ENCODE data around the gene PPP2R2C. TPM values are rescaled to one million over a fixed set of nuclear protein-coding genes. Genes with fewer than 3 reads are reported as not detected.
A peak's percentile ranks its signal among the peaks of the same experiment; 100 is the strongest.

The PPP2R2C gene
- total RNA-seq, 5 donors from 2014 or later (not counting 1 experiment from before 2014, with no cell fraction given) = 0.20 TPM; not detected in 4

DNA sequence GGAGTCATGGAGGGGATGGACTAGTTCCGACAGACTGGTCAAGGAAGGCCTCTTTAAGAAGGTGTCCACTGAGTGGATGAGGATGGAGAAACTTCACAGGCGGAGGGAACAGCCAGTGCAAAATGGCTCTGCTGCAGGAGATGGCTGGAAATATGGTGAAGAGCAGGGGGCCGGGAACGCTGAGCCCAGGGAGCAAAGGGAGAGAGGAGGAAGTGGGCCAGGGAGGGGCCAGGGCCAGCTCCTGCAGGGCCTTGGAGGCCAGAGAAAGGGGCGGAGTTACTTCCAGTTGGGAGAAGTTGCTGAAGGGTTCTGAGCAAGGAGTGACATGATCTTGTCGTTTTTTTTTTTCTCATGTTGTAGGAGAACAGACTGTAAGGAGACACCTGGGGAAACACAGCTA, 108.3 kb downstream of the PPP2R2C start:
- Histone ChIP-seq H3K9me3 (no peaks in the 10 kb centered on the region), H3K27ac (ENCODE audit: low read length) (no peak overlapping the region), H3K4me1 (ENCODE audit: control insufficient read depth in 1 of 2, extremely low read depth in 1 of 2, insufficient read depth in 2 of 2, low read length in 2 of 2) (no peaks in the 10 kb centered on the region), H3K36me3 (ENCODE audit: control insufficient read depth in 2 of 2, extremely low read depth in 1 of 2, insufficient read depth in 1 of 2, low read length in 1 of 2) (no peaks in the 10 kb centered on the region), H3K27me3 (replicated peaks in 1 of 2; ENCODE audit: control insufficient read depth in 2 of 2, extremely low read depth in 1 of 2, insufficient read depth in 2 of 2, low read length in 1 of 2) (peaks cover 0 to 32% of the 10 kb centered on the region in 2 experiments), H3K4me3 (ENCODE audit: control insufficient read depth in 1 of 2, extremely low read depth in 1 of 2, low read length in 1 of 2) (no peak overlapping the region)
- WGBS (ENCODE audit: insufficient coverage) = 61% methylated on average over 6 of the region's 6 CpGs
- H3K36me3 Mint-ChIP-seq = no peaks in the 10 kb centered on the region
- H3K27ac Mint-ChIP-seq = no peak overlapping the region
- DNase-seq (no peak), ATAC-seq (replicated peaks in 1 of 4) (no peak)
- POLR2A ChIA-PET = no interaction called here
- no peaks in the 10 kb centered on the region for H3K9me3 Mint-ChIP-seq
- H3K4me1 Mint-ChIP-seq = no peaks in the 10 kb centered on the region
- CTCF ChIA-PET = no interaction called here
- peaks cover 11 to 24% of the 10 kb centered on the region in 2 donors for H3K27me3 Mint-ChIP-seq
- no peak overlapping the region for H3K4me3 Mint-ChIP-seq

DNA sequence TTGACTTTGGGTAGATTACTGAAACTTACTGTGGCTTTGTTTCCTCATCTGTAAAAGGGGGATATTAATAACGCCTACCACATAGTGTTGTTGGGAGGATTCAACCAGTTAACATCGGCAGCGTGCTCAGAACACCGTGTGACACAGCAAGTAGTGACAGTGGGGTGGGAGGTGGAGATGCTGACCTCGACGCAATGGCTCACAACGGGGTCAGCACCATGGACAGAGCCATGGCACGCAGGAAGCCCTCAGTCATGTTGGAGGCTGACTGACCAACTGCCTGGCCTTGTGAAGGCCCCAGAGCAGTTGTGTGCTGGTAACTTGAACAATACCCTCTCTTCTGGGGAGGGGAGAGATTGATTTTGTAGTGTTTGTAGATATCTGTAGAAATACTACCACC, 109.5 kb downstream of the PPP2R2C start:
- Histone ChIP-seq H3K27me3 (replicated peaks in 1 of 2; ENCODE audit: control insufficient read depth in 2 of 2, extremely low read depth in 1 of 2, insufficient read depth in 2 of 2, low read length in 1 of 2) (peaks cover 0 to 32% of the 10 kb centered on the region in 2 experiments), H3K36me3 (ENCODE audit: control insufficient read depth in 2 of 2, extremely low read depth in 1 of 2, insufficient read depth in 1 of 2, low read length in 1 of 2) (no peaks in the 10 kb centered on the region), H3K4me1 (ENCODE audit: control insufficient read depth in 1 of 2, extremely low read depth in 1 of 2, insufficient read depth in 2 of 2, low read length in 2 of 2) (no peaks in the 10 kb centered on the region), H3K9me3 (no peaks in the 10 kb centered on the region), H3K27ac (ENCODE audit: low read length) (no peak overlapping the region), H3K4me3 (ENCODE audit: control insufficient read depth in 1 of 2, extremely low read depth in 1 of 2, low read length in 1 of 2) (no peak overlapping the region)
- Mint-ChIP-seq H3K4me3 (no peak overlapping the region), H3K9me3 (no peaks in the 10 kb centered on the region), H3K4me1 (no peaks in the 10 kb centered on the region), H3K36me3 (no peaks in the 10 kb centered on the region), H3K27me3 (peaks cover 8 to 20% of the 10 kb centered on the region in 2 donors), H3K27ac (no peak overlapping the region)
- WGBS (ENCODE audit: insufficient coverage) = 20% methylated on average over 6 of the region's 8 CpGs
- peak in 4 of 35 experiments; percentile 8 to 44 (median 12) for DNase-seq
- ATAC-seq (replicated peaks in 1 of 4) = no peak
- ChIA-PET POLR2A (no interaction called here), CTCF (no interaction called here)

DNA sequence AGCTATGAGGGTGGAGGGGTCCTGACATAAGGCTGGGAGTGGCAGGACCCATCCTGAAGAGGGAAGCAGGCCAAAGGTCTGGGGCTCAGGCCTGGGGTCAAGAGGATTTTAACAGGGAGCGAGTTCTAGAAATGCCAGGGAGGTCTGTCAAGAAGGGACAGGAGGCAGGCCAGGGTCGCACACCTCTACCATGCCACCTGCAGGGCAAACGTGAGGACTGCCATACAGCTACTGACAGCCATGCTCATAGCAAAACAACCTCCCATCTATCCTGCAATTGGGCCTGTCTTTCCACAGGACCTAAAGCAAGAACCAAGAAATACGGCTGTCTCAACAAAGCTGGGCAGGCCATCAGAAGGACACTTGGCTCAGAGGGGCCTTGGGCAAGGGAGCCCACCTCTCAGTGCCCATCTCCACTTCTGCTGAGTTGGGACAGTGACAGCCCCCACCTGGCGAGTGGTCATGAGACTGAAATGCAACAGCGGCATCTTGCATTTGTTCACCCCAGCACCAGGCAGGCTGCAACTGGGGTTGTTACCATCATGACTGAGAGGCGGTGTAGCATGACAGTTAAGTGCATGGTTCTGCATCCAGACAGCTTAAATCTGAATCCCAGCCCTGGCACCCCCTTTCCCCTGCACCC, 110.0 kb downstream of the PPP2R2C start:
- peaks cover 7 to 14% of the 10 kb centered on the region in 2 donors for H3K27me3 Mint-ChIP-seq
- ChIA-PET POLR2A (no interaction called here), CTCF (no interaction called here)
- no peak overlapping the region for H3K27ac Mint-ChIP-seq
- no peaks in the 10 kb centered on the region for H3K9me3 Mint-ChIP-seq
- peaks cover 0 to 34% of the 10 kb centered on the region in 2 experiments for H3K27me3 ChIP-seq (replicated peaks in 1 of 2; ENCODE audit: control insufficient read depth in 2 of 2, extremely low read depth in 1 of 2, insufficient read depth in 2 of 2, low read length in 1 of 2)
- no peaks in the 10 kb centered on the region for H3K4me1 Mint-ChIP-seq
- DNase-seq = no peak
- no peaks in the 10 kb centered on the region for H3K36me3 Mint-ChIP-seq
- ATAC-seq (replicated peaks in 1 of 4) = no peak
- no peaks in the 10 kb centered on the region for H3K4me1 ChIP-seq (ENCODE audit: control insufficient read depth in 1 of 2, extremely low read depth in 1 of 2, insufficient read depth in 2 of 2, low read length in 2 of 2)
- no peak overlapping the region for H3K4me3 Mint-ChIP-seq
- H3K9me3 ChIP-seq = no peaks in the 10 kb centered on the region
- no peak overlapping the region for H3K27ac ChIP-seq (ENCODE audit: low read length)
- H3K4me3 ChIP-seq (ENCODE audit: control insufficient read depth in 1 of 2, extremely low read depth in 1 of 2, low read length in 1 of 2) = no peak overlapping the region
- 74% methylated on average over 7 of the region's 7 CpGs for WGBS (ENCODE audit: insufficient coverage)
- no peaks in the 10 kb centered on the region for H3K36me3 ChIP-seq (ENCODE audit: control insufficient read depth in 2 of 2, extremely low read depth in 1 of 2, insufficient read depth in 1 of 2, low read length in 1 of 2)

DNA sequence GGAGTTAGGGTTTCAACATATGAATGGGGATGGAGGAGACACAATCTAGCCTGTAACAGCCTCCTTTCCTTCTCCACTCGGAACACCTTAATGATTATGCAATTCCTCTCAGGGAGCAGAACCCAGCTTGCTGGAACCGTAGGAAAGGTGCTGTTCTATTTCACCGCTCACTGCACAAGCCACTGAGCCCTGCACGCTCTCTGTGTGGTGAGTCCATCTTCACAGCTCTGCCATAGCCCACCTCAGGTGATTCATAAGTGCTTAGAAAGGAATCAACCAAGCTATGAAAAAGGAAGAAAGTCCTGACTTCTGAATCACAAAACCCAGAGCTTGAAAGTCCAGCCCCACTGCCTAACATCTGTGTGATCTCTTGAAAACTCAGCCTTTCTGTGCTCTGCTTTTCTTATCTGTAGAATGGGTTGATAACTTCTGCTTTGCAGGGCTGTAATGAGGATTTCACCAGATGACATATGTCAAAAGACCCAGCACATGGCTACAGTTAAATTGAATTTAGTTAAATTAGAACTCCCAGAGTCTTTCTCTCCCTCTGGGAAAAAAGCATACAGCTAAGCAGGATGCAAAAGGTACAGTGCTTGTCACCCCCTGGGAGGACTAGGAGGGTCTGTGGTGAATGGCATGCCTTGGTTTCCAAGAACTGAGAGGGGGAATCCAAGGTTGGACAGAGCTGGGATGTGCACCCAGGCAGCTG, 111.2 kb downstream of the PPP2R2C start:
- no peak for DNase-seq
- no peak for ATAC-seq (replicated peaks in 1 of 4)
- Histone ChIP-seq H3K36me3 (ENCODE audit: control insufficient read depth in 2 of 2, extremely low read depth in 1 of 2, insufficient read depth in 1 of 2, low read length in 1 of 2) (no peaks in the 10 kb centered on the region), H3K27ac (ENCODE audit: low read length) (no peak overlapping the region), H3K4me1 (ENCODE audit: control insufficient read depth in 1 of 2, extremely low read depth in 1 of 2, insufficient read depth in 2 of 2, low read length in 2 of 2) (no peaks in the 10 kb centered on the region), H3K27me3 (replicated peaks in 1 of 2; ENCODE audit: control insufficient read depth in 2 of 2, extremely low read depth in 1 of 2, insufficient read depth in 2 of 2, low read length in 1 of 2) (peaks cover 0 to 40% of the 10 kb centered on the region in 2 experiments), H3K9me3 (no peaks in the 10 kb centered on the region), H3K4me3 (ENCODE audit: control insufficient read depth in 1 of 2, extremely low read depth in 1 of 2, low read length in 1 of 2) (no peak overlapping the region)
- Mint-ChIP-seq H3K4me3 (no peak overlapping the region), H3K36me3 (no peaks in the 10 kb centered on the region), H3K27ac (no peak overlapping the region), H3K9me3 (no peaks in the 10 kb centered on the region), H3K4me1 (no peaks in the 10 kb centered on the region), H3K27me3 (peaks cover 7 to 10% of the 10 kb centered on the region in 2 donors)
- POLR2A ChIA-PET = no interaction called here
- CTCF ChIA-PET = no interaction called here
- WGBS (ENCODE audit: insufficient coverage) = 60% methylated on average over 1 of the region's 4 CpGs

DNA sequence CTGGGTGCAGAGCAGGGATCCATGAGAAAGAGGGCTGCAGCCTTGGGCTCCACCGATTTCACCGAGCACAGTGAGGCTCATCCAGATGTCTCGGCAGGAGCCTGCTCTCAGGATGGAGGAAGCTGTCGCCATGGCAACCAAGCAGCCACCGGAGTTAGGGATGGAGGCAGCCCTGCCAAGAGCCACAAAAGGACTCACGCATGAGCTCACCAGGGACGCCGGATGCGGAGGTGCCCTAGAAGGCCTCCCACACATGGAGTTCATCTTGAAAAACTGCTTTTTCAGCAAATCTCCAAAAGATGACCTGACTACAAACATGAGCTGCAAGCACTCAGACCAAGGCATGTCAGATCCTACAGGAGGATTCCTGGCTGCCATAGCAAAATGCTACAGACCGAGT, 112.0 kb downstream of the PPP2R2C start:
- H3K27me3 ChIP-seq (replicated peaks in 1 of 2; ENCODE audit: control insufficient read depth in 2 of 2, extremely low read depth in 1 of 2, insufficient read depth in 2 of 2, low read length in 1 of 2) = peaks cover 0 to 44% of the 10 kb centered on the region in 2 experiments
- 29% methylated on average over 10 of the region's 10 CpGs for WGBS (ENCODE audit: insufficient coverage)
- no peaks in the 10 kb centered on the region for H3K9me3 Mint-ChIP-seq
- no peak overlapping the region for H3K4me3 Mint-ChIP-seq
- no peak overlapping the region for H3K27ac ChIP-seq (ENCODE audit: low read length)
- no peaks in the 10 kb centered on the region for H3K36me3 Mint-ChIP-seq
- no peaks in the 10 kb centered on the region for H3K4me1 Mint-ChIP-seq
- H3K27ac Mint-ChIP-seq = no peak overlapping the region
- H3K27me3 Mint-ChIP-seq = peaks cover 7 to 11% of the 10 kb centered on the region in 2 donors
- H3K36me3 ChIP-seq (ENCODE audit: control insufficient read depth in 2 of 2, extremely low read depth in 1 of 2, insufficient read depth in 1 of 2, low read length in 1 of 2) = no peaks in the 10 kb centered on the region
- CTCF ChIA-PET = no interaction called here
- no peaks in the 10 kb centered on the region for H3K4me1 ChIP-seq (ENCODE audit: control insufficient read depth in 1 of 2, extremely low read depth in 1 of 2, insufficient read depth in 2 of 2, low read length in 2 of 2)
- no peak overlapping the region for H3K4me3 ChIP-seq (ENCODE audit: control insufficient read depth in 1 of 2, extremely low read depth in 1 of 2, low read length in 1 of 2)
- H3K9me3 ChIP-seq = no peaks in the 10 kb centered on the region
- POLR2A ChIA-PET = no interaction called here
- ATAC-seq (replicated peaks in 1 of 4) (no peak), DNase-seq (no peak)

DNA sequence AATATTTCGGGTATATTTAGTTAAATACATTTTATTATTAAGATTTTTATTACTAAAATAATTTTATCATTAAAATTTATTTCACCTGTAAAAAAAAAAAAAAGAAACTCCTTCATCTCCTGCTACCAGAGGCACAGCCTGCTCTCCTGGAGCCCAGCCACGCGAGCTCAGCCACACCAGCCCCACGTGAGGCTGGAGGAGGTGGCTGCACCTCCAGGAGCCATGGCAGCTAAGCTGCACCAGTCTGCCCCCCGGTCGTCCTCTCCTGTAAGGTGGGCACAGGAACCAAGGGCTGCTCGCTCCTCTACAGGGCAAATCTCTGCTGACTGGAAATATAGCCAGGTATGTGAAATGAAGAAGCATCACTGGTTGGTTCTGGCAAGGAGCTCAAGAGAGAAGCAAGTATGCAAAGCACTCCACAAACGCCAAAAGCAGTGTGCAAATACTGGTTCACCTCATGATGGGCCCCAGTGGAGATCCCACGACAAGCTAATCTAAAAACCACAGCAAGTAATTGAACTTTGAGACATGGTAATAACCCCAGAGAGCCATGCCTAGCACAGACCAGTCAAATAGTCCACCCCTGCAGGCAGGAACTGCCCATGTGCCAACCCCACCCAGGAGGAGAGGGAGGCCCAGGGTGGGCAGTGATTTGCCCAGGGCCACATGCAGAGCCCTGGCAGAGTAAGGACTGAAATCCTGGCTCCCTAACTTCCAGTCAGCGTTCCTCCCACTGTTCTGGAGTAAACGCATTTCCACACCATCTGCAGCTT, 112.7 kb downstream of the PPP2R2C start:
- Mint-ChIP-seq H3K27me3 (peaks cover 7 to 14% of the 10 kb centered on the region in 2 donors), H3K4me1 (no peaks in the 10 kb centered on the region)
- 54% methylated on average over 7 of the region's 11 CpGs for WGBS (ENCODE audit: insufficient coverage)

More for the DNA sequence above, 112.7 kb downstream of the PPP2R2C start:
- Mint-ChIP-seq H3K9me3 (no peaks in the 10 kb centered on the region), H3K27ac (no peak overlapping the region), H3K4me3 (no peak overlapping the region), H3K36me3 (no peaks in the 10 kb centered on the region)
- ATAC-seq (replicated peaks in 1 of 4) = no peak
- DNase-seq = no peak
- H3K27ac ChIP-seq (ENCODE audit: low read length) = no peak overlapping the region
- no peak overlapping the region for H3K4me3 ChIP-seq (ENCODE audit: control insufficient read depth in 1 of 2, extremely low read depth in 1 of 2, low read length in 1 of 2)
- no peaks in the 10 kb centered on the region for H3K4me1 ChIP-seq (ENCODE audit: control insufficient read depth in 1 of 2, extremely low read depth in 1 of 2, insufficient read depth in 2 of 2, low read length in 2 of 2)
- no peaks in the 10 kb centered on the region for H3K36me3 ChIP-seq (ENCODE audit: control insufficient read depth in 2 of 2, extremely low read depth in 1 of 2, insufficient read depth in 1 of 2, low read length in 1 of 2)
- peaks cover 0 to 44% of the 10 kb centered on the region in 2 experiments for H3K27me3 ChIP-seq (replicated peaks in 1 of 2; ENCODE audit: control insufficient read depth in 2 of 2, extremely low read depth in 1 of 2, insufficient read depth in 2 of 2, low read length in 1 of 2)
- ChIA-PET CTCF (no interaction called here), POLR2A (no interaction called here)
- no peaks in the 10 kb centered on the region for H3K9me3 ChIP-seq
